ENCODE measurements around the gene GGT7. TPM values are rescaled to one million over a fixed set of nuclear protein-coding genes. Genes with fewer than 3 reads are reported as not detected.

Gene GGT7, protein sequence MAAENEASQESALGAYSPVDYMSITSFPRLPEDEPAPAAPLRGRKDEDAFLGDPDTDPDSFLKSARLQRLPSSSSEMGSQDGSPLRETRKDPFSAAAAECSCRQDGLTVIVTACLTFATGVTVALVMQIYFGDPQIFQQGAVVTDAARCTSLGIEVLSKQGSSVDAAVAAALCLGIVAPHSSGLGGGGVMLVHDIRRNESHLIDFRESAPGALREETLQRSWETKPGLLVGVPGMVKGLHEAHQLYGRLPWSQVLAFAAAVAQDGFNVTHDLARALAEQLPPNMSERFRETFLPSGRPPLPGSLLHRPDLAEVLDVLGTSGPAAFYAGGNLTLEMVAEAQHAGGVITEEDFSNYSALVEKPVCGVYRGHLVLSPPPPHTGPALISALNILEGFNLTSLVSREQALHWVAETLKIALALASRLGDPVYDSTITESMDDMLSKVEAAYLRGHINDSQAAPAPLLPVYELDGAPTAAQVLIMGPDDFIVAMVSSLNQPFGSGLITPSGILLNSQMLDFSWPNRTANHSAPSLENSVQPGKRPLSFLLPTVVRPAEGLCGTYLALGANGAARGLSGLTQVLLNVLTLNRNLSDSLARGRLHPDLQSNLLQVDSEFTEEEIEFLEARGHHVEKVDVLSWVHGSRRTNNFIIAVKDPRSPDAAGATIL
- 20.3 TPM for total RNA-seq (ENCODE audit: unreplicated experiment)
- long read RNA-seq, partial matches to known transcripts: 6 of 6 reads
- long read RNA-seq, other reads (novel, unspliced or antisense): 0 of 6 reads

DNA sequence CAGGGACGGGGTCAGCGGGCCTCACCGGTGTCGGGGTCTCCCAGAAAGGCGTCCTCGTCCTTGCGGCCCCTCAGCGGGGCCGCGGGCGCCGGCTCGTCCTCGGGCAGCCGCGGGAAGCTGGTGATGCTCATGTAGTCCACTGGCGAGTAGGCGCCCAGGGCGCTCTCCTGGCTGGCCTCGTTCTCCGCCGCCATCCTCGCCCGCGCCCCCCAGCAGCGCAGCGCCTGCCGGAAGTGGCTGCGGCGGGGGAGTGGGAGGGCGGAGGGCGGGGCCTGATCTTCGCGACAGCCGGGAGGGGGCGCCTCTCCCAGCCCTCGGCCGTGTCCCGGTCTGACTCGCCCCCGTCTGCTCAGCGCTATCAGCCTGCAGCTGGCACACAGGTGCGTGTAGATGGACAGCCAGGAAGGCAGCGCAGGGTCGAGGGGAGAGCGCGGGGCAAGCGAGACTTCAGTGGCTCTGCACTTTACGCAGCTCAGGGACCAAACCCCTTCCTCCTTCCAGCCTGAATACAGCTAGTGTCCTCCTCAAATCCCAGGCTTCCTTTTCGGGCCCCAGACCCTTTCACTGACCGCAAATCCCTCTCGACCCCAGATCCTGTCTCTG, at the start of gene GGT7:
GGT7 (minus strand) TSS at position 235 of the 603 bp plus-strand sequence; CDS start at position 194, 41 bp downstream.
- Mint-ChIP-seq H3K4me3 (ENCODE audit: unreplicated experiment) (peak within 1 kb of the TSS; percentile 89), H3K27me3 (ENCODE audit: unreplicated experiment) (peaks cover 8% of the 10 kb centered on the region), H3K36me3 (ENCODE audit: low read depth, unreplicated experiment) (peaks cover 9% of the 10 kb centered on the region), H3K4me1 (ENCODE audit: unreplicated experiment) (peaks cover 34% of the 10 kb centered on the region), H3K9me3 (ENCODE audit: unreplicated experiment) (no peaks in the 10 kb centered on the region), H3K27ac (ENCODE audit: unreplicated experiment) (peak within 1 kb of the TSS; percentile 20)
- TF ChIP-seq, protein P1, sequence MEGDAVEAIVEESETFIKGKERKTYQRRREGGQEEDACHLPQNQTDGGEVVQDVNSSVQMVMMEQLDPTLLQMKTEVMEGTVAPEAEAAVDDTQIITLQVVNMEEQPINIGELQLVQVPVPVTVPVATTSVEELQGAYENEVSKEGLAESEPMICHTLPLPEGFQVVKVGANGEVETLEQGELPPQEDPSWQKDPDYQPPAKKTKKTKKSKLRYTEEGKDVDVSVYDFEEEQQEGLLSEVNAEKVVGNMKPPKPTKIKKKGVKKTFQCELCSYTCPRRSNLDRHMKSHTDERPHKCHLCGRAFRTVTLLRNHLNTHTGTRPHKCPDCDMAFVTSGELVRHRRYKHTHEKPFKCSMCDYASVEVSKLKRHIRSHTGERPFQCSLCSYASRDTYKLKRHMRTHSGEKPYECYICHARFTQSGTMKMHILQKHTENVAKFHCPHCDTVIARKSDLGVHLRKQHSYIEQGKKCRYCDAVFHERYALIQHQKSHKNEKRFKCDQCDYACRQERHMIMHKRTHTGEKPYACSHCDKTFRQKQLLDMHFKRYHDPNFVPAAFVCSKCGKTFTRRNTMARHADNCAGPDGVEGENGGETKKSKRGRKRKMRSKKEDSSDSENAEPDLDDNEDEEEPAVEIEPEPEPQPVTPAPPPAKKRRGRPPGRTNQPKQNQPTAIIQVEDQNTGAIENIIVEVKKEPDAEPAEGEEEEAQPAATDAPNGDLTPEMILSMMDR (IDR thresholded peaks at IDR 0.05; ENCODE audit: unreplicated experiment): peak; percentile 68
- DNase-seq (ENCODE audit: low spot score): peak; percentile 79

DNA sequence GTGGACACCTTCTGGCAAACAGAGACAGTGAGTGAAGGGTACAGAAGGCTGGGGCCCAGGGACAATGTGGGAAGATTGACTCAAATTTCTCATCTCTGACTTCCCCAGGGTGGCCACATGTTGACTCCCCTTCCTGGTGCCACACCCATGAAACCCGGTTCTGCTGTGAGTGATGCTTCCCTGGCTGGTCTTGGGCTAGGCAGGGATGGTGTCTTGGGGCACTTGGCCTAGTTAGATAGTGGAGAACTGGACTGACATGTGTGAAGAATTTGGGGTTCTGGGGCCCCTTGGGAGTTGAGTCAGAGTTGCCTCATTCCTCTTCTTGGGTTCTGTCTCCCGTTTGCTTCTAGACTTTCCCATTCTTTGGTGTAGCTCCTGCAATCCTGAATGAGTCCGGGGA, 48.8 kb upstream of the GGT7 start:
- no peak for DNase-seq (ENCODE audit: low spot score)
- Mint-ChIP-seq H3K9me3 (ENCODE audit: unreplicated experiment) (no peaks in the 10 kb centered on the region), H3K4me1 (ENCODE audit: unreplicated experiment) (no peaks in the 10 kb centered on the region), H3K27me3 (ENCODE audit: unreplicated experiment) (peaks cover 5% of the 10 kb centered on the region), H3K36me3 (ENCODE audit: low read depth, unreplicated experiment) (peaks cover 35% of the 10 kb centered on the region), H3K27ac (ENCODE audit: unreplicated experiment) (no peak overlapping the region), H3K4me3 (ENCODE audit: unreplicated experiment) (no peak overlapping the region)
- TF ChIP-seq, protein P1 (IDR thresholded peaks at IDR 0.05; ENCODE audit: unreplicated experiment): no peak

DNA sequence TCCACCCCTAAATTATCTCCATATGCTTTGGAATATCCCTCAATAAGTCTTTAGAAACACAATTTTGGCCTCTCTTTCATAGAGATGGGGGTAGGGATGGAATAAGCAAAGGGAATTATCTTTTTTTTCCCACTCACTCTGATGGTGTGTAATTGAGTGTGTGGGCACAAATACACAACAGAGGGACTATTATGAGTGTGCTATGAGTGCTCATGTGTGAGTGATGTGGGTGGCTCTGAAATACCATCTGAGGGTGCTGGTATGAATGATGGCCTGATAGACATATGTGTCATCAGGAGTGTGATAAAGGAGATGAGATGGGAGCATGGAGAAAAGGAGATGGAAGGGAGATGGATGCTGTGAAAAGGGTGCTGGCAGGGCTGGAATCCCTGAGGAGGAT, 47.4 kb upstream of the GGT7 start:
- H3K36me3 Mint-ChIP-seq (ENCODE audit: low read depth, unreplicated experiment): peaks cover 22% of the 10 kb centered on the region
- peak overlapping the region; percentile 32 for H3K4me3 Mint-ChIP-seq (ENCODE audit: unreplicated experiment)
- DNase-seq (ENCODE audit: low spot score): no peak
- H3K27me3 Mint-ChIP-seq (ENCODE audit: unreplicated experiment): peaks cover 5% of the 10 kb centered on the region
- TF ChIP-seq, protein P1 (IDR thresholded peaks at IDR 0.05; ENCODE audit: unreplicated experiment): no peak
- no peaks in the 10 kb centered on the region for H3K4me1 Mint-ChIP-seq (ENCODE audit: unreplicated experiment)
- H3K9me3 Mint-ChIP-seq (ENCODE audit: unreplicated experiment): no peaks in the 10 kb centered on the region
- no peak overlapping the region for H3K27ac Mint-ChIP-seq (ENCODE audit: unreplicated experiment)

DNA sequence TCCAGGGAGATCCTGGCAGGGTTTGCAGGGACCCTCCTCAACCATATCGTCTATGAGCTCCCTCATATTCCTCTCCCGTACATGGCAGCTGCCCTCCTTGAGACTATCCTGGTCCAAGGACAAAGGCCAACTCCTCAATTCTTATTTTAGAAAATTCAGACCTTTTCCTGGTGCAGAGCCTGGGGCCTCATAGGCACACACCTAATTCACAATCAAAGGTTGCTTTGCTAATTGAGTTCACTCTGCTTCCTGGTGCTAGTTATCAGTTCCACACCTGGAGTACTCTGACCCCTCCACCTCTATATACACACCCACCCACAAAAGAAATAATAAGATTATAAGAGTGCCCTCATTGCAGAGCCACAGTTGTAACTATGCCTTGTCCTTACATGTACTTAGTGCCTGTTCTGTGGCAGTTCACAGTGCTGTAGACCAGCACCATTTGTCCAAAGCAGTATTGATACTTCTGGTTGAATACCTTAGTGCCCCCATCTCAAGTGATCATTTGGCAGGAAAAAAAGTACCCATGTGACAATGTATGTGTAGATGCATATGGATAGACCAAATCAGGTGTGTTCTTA, 44.2 kb upstream of the GGT7 start:
- no peak overlapping the region for H3K4me3 Mint-ChIP-seq (ENCODE audit: unreplicated experiment)
- H3K4me1 Mint-ChIP-seq (ENCODE audit: unreplicated experiment): no peaks in the 10 kb centered on the region
- no peaks in the 10 kb centered on the region for H3K9me3 Mint-ChIP-seq (ENCODE audit: unreplicated experiment)
- H3K27ac Mint-ChIP-seq (ENCODE audit: unreplicated experiment): no peak overlapping the region
- peaks cover 20% of the 10 kb centered on the region for H3K36me3 Mint-ChIP-seq (ENCODE audit: low read depth, unreplicated experiment)
- DNase-seq (ENCODE audit: low spot score): no peak
- H3K27me3 Mint-ChIP-seq (ENCODE audit: unreplicated experiment): peaks cover 6% of the 10 kb centered on the region
- TF ChIP-seq, protein P1 (IDR thresholded peaks at IDR 0.05; ENCODE audit: unreplicated experiment): no peak

Data from endothelial cell (in vitro differentiated cells).